Stimulated activated CD8-positive, alpha-beta memory T cell treated with anti-CD3 and anti-CD28 coated beads, Interleukin-12 subunit alpha, Interleukin-12 subunit beta, amount 100 ng/mL, for 1 hour (primary cell): Measurements from ENCODE around the gene LAMB4.
"Not testable (repeated sequence)": the region's sequence is repeated elsewhere in the genome, so short reads cannot be mapped to it uniquely, and the experiment has no call there.

Source experiments
- DNase-seq: peaks from one replicate; pipeline ENCODE4 v3.0.0-alpha.2; 2020; ENCODE audit warnings: low read depth

LAMB4 gene

DNA sequence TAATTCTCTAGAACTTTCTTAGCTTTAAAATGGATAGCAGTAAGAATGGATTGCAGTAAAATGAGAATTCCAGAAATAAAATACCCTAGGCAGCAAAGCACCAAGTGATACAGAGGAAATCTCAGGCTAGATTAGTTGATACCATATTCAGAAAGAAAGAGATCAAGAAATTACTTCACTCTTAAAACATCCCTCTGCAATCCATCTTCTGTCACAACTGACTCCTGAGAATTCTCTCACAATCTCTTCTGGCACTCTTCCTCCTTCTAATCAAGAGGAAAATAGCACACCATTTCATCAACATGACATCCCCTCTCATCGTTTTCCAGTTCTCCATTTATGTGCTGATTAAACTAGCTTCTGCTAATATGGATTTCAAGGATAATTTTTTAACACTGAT, 85.0 kb downstream of the LAMB4 start:
- no peak for DNase-seq

DNA sequence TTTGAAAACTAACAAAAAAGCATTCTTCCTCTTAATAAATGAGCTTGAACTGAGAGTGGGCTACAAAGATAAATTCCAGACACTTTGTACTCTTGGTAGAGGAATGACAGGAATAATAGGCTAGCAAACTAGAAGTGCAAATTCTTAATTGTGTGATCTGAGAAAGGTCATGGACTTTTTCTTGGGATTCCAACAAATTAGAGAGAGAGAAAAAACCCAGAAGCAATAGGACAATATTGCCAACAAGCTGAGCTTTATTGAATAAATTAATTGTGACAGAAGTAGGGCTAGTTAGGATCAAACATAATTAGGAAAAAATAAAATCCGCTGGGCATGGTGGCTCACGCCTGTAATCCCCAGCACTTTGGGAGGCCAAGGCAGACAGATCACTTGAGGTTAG, 85.8 kb downstream of the LAMB4 start:
- DNase-seq = no peak

DNA sequence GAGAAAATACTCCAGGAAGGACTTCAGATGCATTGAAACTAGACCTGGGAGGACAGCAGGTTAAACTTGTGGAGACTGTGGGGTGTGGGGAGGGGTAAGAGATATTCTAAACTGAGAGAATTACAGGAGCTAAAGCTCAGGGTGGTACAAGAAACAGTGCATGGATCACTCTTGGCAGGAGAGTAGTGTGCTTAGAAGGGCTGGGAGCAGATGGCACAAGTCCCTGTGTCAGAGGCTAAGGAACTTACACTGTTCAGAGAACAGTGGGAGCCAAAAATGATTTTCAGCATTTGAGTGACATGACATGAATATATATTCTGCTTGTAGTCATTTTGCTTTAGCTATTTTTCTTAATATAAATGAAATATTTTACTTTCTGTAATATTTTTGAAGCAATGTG, 91.2 kb downstream of the LAMB4 start:
- DNase-seq = no peak

DNA sequence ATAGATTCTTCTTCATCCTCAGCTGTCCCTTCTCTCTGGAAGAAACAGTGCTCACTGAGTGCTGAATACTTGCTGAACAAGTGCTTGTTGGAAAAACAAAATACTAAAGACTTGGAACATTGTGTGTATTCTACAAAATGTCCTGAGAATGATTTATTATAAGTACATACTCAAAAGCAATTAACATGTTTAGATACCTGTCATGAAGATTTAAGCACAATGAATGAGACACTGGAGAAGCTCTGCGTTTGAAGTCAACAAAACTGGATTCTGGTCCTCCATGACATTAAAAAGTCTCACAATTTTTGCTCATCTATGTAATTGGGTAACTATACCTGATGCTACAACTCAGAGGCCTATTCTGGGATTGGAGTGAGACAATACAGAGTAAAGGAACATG, 92.4 kb downstream of the LAMB4 start:
- DNase-seq = no peak

DNA sequence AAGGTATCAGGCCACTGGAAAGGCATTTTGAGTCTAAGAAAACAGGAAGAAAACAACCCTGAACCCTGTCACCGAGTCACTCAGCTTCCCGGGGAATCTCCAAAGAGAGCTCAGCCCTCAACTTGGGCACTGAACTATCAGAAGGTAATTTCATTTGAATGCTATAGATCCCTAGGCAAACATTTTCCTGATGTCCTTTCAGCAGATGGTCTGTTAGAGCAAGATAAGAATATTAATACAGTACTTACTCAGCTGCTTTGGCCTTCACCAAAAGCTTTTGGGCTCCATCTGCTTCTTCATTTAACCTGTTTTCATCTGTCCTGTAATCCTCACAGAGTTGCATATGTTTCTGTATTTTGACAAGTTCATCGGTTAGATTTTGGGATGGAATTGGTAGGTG, 93.0 kb downstream of the LAMB4 start:
- no peak for DNase-seq

DNA sequence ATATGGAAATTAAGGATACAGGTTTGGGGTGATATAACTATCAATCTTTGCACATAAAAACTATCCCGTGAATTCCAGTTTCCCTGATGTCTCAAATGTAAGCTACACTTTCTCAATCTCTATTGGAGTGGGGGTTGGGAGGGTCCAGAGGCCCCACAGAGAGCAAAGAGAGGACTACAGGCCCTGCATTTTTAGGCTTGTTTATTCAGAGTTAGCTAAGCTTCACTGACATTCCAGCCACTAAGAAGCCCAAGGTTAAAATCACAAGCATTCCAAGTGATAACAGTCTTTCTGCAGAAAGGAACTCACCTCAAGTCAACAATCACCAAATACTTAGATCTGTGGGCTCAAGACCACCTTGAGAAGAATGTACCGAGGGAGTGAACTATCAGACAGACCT, 95.6 kb downstream of the LAMB4 start:
- no peak for DNase-seq

DNA sequence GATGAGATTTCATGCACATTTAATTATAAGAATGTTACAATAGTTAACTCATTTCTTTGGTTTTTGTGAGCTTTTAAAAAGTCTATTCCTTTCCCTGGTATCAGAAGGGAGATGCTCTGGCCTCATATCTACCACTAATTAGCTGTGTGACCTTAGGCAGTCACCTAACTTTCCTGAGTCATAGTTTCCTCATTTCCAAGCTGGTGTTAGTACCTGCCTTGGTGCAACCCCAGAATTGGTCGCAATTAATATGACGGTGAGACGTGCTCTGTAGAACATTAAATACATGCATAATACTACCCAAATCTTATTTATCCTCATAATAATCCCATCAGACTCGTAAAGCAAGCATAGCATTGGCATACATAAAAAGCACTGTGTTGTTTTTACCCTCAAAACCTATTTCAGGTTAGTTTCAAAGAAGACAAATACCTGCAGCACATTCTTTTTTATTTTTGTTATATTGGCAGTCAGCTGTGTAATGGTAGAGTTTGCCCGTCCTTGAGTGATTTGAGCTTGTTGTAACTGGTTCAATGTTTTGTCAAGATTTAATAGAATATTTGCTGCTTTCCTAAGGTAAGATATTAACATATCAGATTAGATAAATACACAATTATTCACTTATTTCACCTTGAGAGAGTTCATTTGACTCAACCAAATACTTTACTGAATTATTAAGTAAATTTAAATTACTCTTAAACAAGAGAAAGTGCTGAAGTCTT, 96.2 kb downstream of the LAMB4 start:
- no peak for DNase-seq

DNA sequence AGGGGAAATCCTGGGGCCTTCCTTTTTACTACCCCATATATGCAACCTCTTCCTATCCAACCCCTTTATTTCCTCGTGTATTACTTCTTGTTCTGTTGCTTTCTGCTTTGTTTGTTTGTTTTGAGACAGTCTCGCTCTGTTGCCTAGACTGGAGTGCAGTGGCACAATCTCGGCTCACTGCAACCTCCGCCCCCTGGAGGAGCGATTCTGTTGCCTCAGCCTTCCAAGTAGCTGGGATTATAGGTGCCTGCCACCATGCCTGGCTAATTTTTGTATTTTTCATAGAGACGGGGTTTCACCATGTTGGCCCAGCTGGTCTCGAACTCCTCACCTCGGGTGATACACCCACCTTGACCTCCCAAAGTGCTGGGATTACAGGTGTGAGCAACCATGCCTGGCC, 96.9 kb downstream of the LAMB4 start:
- DNase-seq = not testable (repeated sequence)

DNA sequence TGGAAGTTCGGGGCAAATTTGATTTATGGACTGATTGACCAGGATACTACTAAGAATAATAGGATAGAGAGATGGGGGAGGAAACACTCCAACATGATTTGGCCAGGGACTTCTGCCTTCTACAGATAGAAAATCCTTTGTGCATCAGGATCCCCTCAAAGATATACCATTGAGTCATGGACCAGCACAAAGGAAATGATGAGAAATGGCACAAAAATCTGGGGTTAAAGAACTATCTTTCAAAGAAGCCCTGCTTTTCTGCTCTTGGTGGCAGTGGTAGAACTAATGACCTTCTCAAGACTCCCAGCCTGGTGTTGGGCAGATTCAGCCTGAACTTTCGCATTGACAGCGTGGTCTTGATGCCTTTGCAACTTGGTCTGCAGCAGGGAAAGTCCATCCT, 99.6 kb downstream of the LAMB4 start:
- no peak for DNase-seq

DNA sequence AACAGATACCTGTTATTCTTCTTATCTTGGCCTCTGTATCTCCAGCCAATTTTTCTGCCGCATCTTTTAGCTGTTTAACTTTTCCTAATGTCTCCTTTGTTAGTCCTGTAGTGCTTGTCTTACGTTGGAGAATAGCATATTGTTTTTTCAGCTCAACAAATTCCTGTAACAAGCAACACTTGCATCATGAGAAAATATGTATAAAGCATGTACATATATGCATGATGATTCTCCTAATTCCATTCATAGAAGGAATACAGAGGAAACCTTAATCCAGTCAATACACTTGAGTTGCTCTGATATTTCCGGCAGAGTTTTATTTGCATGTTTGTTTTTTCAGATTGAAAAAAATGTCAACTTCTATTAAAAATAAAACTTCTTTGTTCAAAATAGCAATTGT, 101.1 kb downstream of the LAMB4 start:
- DNase-seq = no peak

DNA sequence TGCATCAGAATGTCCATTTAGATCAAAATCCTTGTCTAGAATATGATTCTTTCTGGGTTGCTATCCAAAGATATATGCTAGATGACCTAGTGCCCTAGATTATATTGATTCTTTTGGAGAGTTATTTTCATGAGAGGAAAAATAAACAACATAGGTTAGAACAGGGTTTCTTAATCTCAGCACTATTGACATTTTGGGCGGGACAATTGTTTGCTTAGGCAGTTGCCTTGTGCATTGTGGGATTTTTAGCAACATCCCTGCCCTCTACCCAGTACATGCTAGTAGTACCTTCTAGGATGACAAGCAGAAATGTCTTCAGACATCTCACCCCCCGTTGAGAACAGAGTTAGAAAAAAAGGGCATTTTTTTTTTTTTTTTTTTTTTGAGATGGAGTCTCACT, 102.0 kb downstream of the LAMB4 start:
- DNase-seq = no peak

DNA sequence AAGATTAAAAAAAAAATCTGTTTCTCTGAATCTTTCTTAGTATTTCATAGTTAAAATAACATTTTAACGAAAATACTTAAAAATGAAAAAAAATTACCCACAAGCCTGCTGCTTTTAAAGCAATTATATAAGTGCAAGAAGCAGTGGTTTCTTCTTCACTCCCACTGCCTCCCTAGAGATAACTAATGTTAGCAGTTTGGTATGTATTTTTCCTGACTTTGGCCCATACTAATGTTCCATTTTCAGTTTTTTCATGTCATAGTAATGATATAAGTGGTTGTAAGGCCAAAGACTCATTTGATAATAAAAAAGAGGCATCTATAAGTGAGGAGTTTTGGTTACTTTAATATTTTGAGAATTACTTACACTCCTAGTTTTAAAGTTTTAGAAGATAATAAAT, 102.9 kb downstream of the LAMB4 start:
- DNase-seq = no peak

DNA sequence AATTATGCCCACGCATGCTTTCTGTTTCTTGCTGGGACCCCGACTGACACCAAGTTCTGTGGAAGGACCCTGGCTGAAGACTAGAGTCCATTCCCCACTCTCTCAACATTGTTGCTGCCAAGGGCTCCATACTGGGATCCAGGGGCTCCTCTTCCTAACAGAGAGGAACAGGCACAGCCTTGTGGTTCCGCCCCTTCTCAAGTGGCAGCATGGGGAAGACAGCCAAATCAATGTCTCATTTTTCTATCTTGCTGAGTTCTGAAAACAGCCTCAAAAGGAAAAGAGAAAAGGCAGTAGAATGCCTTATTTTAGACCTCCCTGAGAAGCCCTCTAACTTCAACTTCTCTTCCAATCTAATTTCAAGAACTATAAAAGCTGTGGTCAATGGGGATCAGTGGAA, 103.5 kb downstream of the LAMB4 start:
- no peak for DNase-seq

DNA sequence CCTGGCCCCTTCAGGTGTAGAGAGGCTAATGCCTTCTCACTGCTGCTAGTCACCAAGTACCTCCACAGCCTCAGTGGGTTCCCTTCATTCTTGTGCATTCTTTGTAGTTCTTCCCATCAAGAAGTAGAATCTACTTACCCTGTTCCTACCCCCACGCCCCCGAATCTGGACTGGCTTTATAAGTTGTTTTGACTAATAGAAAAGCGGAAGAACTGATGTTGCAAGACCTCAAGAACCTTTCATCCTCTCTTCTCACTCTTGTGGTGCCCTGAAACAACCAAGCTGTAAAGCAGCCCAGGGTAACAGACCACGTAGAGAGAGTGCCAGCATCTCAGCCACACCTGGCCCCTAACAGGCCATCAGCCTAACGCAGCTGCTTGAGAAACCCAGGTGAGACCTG, 104.0 kb downstream of the LAMB4 start:
- DNase-seq = no peak

DNA sequence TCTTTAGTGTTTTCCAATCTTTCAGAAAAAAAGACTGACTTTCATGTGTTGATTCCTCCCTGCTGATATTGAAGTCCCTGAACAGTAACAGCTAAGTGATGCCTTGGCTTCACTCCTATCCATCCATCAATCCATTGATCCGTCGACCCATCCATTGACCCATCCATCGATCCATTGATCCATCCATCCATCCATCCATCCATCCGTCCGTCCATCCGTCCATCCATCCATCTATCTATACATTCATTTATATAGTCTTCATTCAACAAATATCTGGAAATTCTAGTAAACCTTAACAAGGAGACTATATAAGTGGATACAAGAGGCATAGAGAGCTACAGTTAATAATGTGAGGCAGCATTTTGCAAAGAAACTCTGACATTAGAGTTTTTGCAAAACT, 105.6 kb downstream of the LAMB4 start:
- no peak for DNase-seq

DNA sequence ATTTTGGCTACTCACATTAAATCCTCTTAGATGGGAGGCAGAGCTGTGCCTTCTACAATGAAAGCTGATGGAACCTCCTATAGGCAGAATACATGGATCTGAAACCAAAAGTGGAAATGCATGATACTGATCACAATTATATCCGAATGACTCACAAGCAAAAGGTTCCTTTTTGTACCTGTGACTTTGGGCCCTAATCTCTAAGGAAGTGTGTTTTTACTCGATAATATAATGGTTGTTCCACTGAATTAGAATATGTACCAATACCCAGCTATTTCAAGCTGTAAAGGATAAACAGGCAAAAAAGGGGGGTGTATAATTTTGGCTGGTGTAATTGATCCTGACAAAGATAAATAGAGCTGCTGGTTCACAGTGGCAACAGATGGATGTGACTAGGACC, 109.6 kb downstream of the LAMB4 start:
- no peak for DNase-seq

DNA sequence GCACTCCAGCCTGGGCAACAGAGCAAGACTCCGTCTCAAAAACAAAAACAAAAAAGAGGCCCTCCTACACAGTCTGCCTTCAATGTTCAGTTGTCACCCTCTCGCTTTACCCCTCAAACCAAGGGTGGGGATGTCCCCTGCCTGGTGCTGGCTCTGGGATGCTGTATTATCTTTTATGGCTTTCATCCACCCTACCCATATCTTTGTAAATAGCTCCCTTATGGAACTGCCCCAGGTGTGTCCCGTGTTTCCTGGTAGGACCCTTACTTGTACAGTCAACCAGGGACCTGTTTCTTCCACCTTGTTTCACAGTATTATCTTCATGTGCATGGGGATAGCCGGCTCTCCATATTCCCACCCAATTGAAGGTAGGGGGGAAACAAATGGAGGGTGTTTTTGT, 111.5 kb downstream of the LAMB4 start:
- DNase-seq = no peak

DNA sequence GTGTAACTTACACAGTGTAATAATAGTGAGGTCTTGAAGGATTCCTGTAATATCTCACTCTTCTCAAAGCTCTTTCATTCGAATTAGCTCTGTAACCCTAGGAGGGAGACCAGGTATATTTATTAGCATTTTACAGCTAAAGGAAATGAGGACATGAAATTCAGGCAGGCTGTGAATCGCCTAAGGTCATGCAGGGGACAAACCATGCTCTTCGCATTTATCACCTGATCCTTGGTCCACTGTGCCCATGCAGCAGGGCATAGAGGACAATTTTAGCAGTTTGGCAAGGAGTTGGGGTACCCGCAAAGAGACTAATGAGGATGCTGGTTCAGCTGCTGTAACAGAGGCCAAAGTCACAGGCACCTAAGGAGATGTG, 112.4 kb downstream of the LAMB4 start:
- no peak for DNase-seq

DNA sequence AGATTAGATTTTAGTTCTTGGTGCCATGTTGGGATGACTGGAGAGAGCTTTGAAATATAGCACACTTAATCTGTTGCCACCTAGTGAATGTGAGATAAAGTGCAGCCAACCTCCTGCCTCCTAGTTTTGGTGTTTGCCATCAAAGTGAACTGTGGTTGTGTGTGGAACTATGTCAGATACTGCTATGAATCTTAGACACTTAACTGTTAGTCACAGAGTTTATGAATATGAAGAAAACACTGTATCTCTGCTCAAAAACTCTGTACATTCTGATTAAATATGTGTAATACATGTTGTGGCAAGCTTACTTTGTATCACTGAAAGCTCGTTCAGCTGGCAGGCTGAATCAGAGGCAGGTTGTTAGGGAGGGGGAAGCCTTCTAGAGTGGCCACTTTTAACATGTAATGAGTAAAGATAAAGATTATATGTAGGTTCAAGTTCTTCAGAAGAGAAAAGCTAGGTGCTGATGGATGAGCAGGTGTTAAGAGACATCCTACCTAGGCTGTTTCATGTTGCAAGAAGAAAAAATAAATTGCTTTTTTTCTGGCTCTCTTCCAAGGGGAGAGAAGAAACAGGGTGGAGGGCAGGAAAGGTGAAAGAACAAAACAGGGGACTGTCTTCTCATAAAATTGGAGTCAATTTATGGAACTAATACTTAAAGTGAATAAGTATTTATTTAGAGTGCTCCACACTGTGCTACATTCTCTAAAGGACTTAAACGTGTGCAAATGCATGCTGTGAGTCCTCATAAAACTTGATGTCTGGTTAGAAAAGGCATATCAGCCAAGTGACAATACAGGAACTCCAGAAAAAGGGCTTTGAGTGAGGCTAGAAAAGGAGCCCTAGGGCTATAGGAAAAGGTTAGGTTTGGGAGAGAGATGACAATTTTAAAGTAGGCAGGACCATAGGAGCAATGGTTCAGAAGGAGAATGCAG, 113.1 kb downstream of the LAMB4 start:
- DNase-seq = no peak

DNA sequence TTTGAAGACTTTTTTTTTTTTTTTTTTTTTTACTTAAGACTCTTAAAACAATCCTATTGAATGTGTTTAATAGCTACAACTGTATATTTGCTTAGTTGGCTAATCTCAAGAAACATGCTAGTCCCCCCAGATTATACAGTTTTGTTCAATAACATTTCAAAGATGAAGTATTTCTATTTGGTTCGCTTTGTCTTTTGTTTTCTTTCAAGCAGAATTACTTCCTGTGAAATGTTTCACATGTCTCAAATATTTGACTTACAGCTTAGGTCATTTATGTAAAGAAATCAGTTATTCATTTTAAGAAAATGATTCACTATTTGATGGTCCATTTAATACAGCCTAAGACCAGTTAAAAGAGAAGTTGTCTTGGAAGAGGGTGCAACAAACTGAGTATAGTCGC, 114.4 kb downstream of the LAMB4 start:
- no peak for DNase-seq

DNA sequence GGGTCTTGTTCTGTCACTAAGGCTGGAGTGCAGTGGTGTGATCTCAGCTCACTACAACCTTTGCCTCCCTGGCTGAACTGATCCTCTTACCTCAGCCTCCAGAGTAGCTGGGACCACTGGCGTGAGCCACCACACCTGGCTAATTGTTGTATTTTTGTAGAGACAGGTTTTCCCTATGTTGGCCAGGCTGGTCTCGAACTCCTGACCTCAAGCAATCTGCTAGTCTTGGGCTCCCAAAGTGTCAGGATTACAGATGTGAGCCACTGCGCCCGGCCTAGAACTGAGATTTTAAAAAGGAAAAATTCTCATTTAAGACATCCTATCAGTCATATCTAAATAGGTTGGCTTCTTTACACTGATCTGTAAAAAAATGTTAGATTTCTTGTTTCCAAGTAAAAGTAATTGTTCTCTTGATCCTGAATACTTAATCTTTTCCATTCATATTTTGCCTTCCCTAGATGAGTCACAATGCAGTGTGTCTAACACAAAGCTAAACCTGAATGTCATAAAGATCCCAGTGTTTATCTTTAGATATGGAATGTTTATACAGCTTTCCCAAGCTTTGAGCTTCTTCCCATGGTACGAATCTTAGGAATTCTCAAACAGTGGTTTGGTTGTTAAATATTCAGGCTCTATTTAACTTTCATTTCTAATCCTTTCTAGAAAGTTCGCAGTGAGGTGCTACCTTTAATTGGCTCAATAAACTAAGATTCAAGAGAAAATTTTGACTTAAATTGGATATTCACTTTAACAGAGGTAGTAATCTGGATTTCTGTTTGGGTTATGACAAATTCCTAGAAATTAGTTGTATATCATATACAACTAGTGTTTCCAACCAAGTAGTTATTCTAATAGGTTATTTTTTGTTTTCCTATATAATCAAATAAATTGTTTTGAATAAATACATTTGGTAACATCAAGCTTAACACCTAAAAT, 115.1 kb downstream of the LAMB4 start:
- no peak for DNase-seq

DNA sequence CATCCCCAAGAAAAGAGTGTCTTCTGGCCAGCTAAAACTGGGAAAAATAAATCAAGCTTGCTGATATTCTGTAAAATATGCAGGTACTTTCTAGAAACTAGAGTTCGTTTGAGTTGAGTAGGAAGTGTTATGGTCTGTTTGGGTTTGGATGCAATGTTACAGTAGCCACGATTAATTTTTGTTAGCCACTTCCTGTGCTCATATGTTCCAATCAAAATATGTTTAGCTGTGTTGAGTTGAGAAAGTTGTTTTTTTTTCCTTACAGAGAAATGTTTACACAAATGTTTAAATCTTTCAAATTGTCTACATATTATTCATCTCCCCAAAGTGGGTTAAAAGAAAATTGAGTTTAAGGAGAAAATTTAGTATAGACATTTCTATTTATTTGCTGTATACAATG, 115.9 kb downstream of the LAMB4 start:
- DNase-seq = no peak
